HG03139 (cell line): ENCODE data around the gene CMTM7.
"Not testable (repeated sequence)": the region's sequence is repeated elsewhere in the genome, so short reads cannot be mapped to it uniquely, and the experiment has no call there.

Experiments
- ATAC-seq: cut with Tn5 transposase; IDR thresholded peaks from one replicate; pipeline ENCODE4 v1.9.1; 2021; ENCODE audit not compliant: unreplicated experiment

Gene CMTM7

DNA sequence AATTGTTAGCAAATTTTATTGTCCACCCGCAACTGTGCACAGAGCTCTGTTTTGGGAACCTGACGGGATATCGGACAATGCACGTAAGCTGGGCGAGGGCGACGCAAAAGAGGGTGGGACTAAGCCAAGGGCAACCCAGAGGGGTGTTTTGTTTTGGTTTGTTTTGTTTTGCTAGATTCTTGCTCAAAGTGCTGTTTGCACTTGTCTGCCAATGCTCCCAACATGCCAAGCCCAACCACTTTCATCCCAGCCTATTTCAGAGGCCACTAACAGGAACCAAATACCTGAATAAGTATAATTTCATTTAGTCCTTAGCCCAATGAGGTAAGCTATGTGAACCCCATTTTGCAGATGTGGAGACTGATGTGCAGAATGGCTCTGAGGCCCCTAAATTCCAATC lies 9.7 kb upstream of the CMTM7 start:
- no peak for ATAC-seq

DNA sequence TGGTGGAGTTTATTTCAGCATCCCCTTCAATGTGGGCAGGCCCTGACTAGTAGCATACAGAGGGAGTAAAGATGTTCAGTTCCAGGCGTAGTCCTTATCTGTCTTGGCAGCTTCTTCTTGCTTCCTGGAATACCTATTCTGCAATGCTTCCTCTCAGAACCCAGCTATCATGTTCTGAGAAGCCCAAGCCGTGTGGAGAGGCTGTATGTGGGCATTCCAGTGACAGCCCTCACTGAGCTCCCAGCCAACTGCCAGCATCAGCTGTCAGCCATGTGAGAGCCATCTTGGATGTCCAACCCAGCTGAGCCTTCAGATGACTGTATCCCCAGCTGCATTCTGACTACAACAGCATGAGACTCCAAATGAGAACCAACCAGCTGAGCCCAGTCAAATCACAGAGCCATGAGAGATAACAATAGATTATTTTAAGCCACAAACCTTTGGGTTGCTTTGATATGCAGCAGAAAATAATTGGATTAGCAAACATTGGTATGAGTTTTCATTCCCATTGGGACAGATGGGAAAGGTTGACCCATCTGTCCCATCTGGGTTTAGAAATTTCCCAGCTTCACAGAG lies 8.4 kb upstream of the CMTM7 start:
- ATAC-seq, result no peak

DNA sequence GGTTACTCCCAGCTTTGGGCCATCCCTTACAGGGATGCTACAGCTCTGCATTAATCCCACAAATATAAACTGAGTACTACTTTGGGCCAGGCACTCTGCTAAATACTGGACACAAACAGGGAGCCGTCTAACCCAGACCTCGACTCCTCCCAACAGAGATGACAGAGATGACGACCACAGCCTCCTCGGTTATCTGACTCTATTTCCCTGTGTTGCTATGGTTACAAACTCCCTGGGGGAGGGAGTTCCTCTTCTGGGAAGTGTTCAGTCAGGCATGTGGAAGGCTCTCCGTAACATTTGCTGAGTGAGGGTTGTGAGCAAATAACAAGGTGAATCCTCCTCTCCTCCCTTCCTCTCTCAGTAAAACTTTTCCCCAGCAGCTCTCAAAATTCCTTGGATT lies 6.7 kb upstream of the CMTM7 start:
- ATAC-seq, result no peak

DNA sequence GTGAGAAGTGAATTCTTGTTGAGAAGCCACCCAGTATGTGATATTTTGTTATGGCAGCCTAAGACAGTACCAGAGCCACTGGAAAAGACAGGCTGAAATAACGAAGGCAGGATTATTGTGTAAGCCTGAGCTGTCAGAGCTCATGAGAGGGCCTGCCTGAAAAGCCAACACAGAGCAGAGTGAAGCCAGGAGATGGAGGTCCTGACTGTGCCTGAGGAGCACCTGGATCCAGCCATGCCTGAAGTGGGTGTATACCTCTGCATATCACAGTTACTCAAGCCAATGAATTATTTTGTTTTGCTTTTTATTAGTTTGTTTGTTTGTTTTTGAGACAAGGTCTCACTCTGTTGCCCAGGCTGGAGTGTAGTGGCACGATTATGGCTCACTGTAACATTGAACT lies 4.1 kb upstream of the CMTM7 start:
- no peak for ATAC-seq

DNA sequence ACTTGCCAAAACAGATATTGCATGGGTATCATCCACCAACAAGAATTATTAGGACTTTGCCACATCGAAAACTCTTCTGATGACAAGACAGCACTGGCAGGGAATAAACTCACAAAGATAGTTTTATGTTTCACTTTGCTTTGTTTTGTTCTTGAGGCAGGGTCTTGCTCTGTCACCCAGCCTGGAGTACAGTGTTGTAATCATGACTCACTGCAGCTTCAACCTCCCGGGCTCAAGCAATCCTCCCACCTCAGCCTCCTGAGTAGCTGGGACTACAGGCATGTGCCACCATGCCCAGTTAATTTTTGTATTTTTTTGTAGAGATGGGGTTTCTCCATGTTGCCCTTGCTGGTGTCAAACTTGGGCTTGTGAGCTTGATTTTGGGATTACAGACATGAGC lies 2.1 kb upstream of the CMTM7 start:
- ATAC-seq, result not testable (repeated sequence)

DNA sequence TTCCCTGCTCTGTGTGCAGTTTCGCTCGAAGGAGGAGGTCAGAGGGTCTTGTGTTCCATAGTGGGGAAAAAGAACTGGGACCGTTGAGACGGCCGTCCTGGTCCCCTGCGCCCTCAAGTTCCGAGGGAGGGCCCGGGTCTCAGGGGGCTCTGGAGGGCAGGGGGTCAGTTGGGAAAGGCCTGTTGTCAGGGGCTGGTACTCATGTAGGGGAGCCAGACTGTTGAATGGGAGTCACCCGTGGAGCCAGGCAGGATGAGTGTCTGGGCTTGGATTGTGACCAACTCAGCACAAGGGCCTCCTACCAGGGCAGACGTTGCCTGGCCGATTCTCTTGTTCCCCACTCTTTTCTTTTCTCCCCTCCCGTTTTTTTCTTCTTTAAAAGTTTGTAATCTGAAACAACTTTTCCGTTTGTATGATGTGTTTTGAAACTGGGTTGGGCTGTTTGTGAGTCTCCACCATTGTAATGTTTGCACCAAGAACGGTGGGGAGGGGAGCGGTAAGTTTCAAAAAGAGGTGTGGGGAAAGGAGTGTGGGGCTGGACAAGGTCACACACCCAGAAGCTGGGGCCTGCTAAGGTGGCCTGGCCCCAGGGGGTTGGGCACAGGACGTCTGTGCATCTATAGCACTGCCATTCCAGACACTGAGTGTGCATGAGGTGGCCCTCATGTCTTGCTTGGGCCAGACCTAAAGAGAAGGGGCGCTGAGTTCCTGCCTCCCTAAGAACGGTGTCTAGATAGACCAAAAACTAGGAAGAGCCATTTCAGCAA lies 1.1 kb downstream of the CMTM7 start:
- ATAC-seq, result peak; percentile 12

DNA sequence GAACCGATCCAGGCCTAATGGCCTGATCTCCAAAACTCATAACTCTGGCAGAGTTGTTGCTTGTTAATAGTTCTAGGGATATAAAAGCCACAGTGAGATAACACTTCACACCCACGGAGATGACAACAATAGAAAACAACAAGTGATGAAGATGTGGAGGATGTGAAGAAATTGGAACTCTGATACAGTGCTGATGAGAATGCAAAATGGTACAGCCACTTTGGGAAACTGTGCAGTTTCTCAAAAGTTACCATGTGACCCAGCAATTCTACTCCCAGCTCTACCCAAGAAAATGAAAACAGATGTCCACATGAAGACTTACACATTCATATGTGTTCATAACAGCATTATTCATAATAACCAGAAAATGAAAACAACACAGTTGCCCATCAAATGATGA lies 3.8 kb downstream of the CMTM7 start:
- ATAC-seq, result no peak

DNA sequence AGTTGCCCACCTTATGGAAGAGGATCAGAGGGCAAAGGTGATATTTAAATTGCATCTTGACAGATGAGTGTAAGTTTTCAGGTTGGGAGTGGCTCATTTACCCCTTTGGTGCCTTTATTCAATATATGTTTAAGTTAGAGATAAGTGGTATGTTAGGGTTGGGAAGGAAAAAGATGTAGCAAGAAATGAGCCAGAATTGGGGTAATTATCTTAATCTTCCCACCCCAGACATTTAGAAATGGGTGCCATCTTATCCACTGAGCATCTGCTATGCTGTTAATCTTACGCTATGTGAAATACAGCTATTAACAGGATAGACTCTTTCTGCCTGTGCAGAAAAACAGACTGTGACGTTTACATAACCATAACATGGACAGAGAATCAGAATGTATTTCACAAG lies 6.3 kb downstream of the CMTM7 start:
- ATAC-seq, result no peak

DNA sequence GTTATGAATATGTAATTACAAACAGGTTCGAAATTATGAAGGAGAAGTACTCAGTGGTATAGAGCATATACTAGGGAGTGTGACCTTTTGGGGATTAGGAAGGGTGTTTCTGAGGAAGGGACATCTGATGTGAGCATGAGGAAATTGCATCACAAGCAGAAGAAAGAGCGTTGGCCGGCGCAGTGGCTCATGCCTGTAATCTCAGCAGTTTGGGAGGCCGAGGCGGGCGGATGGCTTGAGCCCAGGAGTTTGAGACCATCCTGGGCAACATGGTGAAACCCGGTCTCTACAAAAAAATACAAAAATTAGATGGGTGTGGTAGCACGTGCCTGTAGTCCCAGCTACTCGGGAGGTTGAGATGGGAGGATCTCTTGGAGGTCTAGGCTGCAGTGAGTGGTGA lies 6.9 kb downstream of the CMTM7 start:
- ATAC-seq, result no peak

DNA sequence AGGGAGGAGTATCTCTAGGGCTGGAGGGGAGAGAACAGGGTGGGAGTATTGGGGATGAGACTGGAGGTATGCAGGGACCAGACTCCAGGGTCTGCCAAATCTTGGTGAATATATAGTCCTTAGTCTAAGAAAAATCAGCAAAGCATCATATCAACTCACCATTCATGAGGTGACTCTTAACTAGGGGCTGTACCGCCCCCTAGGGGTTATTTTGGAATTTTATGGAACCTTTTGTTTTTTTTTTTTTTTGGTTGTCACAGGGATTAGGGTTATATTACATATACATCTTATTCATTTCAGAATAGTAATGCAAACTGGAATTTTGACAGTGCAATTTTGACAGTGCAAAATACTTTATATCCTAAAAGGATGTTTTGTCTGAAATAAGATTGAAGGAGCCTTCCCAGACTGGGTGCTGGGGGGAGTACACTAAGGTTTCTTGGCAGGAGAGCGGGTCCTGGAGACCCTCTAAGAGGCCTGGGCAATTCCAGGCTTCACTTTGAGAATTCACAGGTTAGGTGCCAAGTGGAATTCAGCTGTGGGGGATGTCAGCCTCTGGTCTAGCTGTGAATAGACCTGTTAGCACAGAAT lies 7.5 kb downstream of the CMTM7 start:
- no peak for ATAC-seq

DNA sequence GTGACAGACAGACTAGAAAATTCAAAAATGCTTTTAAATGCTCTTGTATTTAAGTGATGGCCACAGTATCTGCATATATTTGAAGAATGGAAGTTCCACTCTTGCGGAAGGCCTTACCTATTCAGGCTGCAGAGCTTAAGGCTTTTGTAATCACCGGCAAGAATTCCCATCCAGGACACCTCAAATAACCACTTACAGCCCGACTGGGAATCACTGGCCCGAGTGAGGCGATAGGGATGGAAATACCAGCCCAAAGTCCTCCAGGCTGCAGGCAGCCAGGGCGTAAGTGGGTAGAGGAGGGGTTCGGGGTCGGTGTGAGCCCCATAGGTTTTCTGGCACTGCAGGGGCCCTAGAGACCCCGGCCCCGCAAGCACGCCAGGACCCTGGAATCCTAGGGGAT lies 9.5 kb downstream of the CMTM7 start:
- ATAC-seq, result peak; percentile 15

DNA sequence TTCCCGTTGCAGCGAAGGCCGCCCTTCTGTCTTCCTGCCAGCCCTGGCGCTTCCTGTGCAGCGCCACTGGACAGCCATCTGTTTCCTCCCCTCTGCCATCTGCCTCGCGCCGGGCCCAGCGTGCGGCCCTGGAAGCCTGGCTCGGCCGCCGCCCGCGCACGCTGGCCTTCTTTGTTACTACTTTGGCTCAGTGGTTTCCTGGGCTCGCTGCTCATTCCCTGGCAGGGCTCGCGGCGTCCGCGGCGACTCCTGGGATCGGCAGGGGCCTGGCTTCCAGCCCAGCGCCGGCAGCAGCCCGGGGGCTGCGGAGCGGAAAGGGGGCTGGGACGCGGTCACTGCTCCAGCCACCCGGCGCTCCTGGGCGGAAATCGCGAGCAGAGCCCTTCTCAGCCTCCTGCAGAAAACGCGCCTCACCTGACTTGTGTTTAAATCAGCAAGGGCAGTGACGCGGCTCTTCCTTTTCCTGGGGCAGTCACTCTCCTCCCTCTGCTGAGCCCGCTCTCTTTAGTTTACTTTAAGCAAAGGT lies 10.0 kb downstream of the CMTM7 start:
- peak; percentile 77 for ATAC-seq

DNA sequence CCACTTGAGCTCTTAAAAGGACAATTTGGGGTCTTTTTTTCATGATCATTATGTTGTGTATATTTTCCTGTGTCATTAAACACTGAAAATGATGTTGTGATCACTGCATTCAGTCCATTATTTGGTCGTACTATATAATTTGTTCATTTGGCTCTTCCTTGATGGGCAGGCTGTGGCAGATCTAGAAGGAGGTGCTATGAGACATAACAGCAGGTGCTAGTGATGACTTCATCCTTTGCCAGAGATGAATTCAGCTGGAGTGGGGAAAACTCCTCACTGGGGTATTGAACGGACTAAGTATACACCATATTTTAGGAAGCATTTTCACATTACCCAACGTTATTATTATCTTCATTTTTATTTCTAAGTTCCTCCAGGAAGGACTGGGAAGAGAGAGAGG lies 12.0 kb downstream of the CMTM7 start:
- no peak for ATAC-seq

DNA sequence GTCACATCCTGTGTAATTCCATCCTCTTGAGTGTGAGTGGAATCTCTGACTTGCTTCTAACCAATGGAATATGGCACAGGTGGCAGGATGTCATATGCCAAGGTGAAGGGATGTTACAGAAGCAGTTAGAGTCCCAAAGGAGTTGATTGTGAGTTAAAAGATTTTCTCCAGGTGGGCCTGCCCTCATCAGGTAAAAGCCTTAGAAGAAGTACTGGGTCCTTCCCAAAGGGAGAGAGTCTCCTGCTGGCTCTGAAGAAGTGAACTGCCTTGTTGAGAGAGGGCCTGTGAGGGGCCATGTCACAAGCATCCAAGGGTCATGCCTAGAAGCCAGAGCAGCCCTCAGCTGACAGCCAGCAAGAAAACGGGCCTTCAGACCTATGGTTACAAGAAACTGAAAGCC lies 13.1 kb downstream of the CMTM7 start:
- ATAC-seq, result no peak

DNA sequence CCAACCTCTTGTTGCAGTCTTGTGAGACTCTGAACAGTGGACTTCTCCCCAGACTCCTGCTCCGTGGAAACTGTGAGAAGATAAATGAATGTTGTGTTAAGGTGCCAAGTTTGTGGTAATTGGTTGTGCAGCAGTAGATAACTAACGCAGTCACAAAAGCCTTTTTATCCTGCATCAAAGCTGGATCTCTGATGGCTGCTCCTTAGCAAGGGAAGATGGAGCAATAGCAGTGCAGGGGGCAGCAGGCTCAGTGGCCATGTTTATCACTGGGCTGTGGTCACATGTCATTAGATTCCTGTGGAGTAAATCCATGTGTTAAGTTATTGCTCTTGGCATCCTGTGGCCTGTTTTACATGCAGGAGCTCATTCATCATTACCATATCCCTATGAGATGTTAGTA lies 13.5 kb downstream of the CMTM7 start:
- ATAC-seq, result no peak

DNA sequence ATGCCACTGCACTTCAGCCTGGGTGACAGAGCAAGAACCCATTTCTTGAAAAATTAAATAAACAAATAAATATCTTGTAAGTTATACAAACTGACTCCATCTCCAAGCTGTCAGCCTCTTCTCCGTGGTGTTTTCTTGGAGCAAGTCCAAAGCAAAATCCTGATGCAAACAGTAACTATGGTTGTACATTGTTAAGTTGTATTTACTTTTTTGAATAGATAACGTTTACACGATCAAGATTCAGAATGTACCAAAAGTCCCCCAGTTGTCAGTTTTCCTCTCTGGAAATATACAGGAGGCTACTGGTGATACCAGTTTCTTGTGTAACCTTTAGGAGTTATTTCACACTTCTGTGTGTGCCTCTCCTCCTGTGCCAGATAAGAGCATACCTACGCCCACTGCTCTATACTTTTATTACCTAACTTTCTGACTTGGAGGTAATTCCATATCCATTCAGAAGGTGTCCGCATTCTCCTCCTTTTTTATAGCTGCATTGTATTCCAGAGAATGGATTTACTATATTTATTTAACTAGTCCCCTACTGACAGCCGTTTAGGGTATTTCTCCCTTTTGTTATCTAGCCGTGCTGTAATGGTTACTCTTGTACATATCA lies 14.2 kb downstream of the CMTM7 start:
- no peak for ATAC-seq

DNA sequence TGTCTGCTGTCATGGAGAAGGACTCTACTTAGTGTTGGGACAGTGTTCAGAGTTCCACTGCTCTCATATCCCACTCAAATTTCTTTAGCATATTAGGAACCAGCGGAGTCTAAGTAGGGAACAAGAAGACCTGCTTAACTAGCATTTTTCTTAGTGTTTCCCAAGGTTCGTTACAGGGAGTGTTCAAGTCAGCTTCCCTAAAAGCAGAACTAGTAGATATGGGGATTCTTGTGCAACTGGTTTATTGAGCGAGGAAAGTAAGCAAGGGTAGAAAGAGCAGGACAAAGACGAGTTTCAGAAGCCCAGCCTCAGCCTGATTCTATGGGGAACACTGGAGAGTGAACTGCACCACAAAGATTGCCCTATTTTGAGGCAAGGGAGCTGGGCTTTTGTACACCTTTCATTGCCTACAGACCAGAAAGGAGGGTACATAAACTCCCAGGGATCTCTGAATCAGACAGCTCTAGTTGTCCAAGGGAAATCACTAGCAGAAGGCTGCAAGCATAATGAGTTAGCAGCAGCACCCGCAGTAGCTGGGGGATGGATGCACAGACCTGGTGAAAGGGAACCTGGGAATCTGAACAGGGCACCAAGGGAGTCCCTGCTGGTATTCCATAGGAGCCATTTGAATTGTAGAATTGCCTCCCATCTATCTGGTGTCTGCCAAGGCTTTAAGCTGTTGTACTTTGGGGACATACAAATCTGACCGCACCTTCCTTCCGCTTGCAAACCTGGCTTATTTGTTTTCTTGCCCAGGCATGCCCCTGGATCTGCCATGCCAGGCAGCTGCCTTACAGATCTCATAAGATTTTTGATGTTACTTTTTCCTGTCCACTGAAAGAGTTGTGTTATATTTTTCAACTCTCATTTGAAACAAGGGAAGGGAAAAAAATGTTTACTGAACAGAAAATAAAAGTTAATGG lies 15.1 kb downstream of the CMTM7 start:
- ATAC-seq, result no peak

DNA sequence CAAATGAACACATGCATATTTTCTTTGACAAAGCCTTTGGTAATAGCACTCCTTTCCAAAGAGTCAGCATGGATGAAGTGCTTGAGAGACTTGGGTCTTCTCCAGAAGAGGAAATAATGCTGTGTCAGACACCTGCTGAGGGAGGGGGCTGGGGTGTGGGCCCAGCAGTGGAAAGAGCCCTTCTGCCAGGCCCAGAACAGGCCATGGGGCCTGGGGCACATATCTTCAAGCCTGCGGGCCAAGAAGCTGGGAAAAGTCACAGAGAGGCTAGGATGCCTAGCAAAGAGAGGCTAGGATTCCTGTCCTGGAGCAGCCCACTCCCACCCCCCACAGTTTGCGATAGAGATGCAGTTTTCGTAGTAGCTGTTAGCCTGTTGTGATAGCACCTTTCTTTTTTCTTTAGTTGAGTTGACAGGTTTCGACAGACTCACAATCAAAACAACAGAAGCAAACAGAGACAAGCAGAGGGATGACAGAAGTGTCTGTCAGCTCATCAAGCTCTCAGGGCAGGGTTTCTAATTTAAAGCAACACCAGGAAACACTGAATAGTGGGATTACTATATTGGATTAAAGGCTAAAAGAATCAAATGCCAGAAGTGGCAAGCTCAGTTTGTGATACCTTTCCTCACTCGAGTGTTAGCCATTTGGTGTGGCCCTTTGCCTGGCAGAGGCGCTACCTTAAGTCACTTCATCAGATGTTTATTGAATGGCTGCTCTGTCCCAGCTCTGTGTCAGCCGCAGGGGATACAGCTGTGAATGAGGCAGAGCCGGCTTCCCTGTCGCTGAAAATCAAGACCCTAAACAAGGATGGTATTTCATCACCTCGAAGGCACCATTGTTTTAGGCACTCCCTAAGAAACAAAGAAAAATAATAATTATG lies 19.0 kb downstream of the CMTM7 start:
- ATAC-seq, result no peak

DNA sequence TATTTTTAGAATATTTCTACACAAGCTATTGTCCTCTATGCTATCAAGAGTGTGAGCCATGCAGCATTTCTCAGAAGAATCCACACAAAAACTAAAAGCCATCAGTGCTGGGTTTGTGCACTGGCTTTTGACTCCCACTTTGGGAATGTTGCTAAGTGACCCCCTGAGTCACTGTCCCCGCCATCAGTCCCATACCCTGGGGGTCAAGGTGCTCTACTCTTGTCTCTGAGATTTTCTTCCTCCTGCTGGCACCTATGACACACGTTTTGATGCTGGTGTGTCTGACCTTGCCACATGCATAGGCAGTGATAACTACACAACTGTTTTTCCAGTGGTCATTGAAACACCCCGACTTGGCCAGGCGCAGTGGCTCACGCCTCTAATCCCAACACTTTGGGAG lies 19.8 kb downstream of the CMTM7 start:
- no peak for ATAC-seq

DNA sequence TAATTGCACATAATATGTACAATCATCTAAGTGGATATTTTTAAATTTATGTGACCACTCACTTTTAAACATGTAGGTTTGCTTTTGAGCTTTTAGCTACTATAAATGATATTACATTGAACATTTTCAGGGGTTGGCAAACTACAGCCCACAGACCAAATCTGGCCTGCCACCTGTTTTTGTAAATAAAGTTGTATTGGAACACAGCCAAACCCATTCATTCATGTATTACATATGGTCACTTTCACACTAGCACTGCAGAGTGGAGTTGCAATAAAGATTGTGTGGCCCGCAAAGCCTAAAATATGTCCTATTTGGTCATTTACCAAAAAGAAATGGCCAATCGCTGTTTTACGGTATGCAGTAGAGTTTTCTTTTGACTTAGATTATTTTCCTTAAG lies 21.2 kb downstream of the CMTM7 start:
- ATAC-seq, result no peak
